ENCODE results near the gene TMEM183A. TPM values are rescaled to one million over a fixed set of nuclear protein-coding genes. Genes with fewer than 3 reads are reported as not detected.

The TMEM183A gene
- total and polyA plus RNA-seq, 10 of the 15 experiments (the other 5 are each of a cell fraction or from before 2014, with no cell fraction given): 12.3 to 103 (median 66.3) TPM

- TF ChIP-seq REST (IDR thresholded peaks at IDR 0.05; ENCODE audit: low read depth, low read length) (no peak), CBFB (IDR thresholded peaks at IDR 0.05; ENCODE audit: low read depth) (no peak), PAX8 (IDR thresholded peaks at IDR 0.05) (no peak), SREBF1 (IDR thresholded peaks at IDR 0.05; ENCODE audit: low read length) (no peak), CHD4 (IDR thresholded peaks at IDR 0.05) (no peak), CBX3 (IDR thresholded peaks at IDR 0.05; ENCODE audit: borderline replicate concordance, low read depth) (no peak), HDAC6 (IDR thresholded peaks at IDR 0.05; ENCODE audit: unreplicated experiment) (no peak), GATAD2B (conservative IDR thresholded peaks at IDR 0.05; ENCODE audit: low read depth) (no peak), POLR2AphosphoS2 (IDR thresholded peaks at IDR 0.05; ENCODE audit: low read depth, low read length) (0 out of 2 replicates have a peak, but pooled peaks have one; percentile 58), MYC (IDR thresholded peaks at IDR 0.05; ENCODE audit: insufficient read depth, insufficient read length, insufficient replicate concordance, low read length, severe bottlenecking) (no peak), ZNF687 (IDR thresholded peaks at IDR 0.05) (peak; percentile 97), RAD51 (IDR thresholded peaks at IDR 0.05) (peak; percentile 86), ATF7 (IDR thresholded peaks at IDR 0.05; ENCODE audit: low read depth) (no peak), ZNF622 (IDR thresholded peaks at IDR 0.05) (no peak), SPI1 (IDR thresholded peaks at IDR 0.05; ENCODE audit: borderline replicate concordance, insufficient read depth, low read depth, low read length) (no peak), SUPT20H (IDR thresholded peaks at IDR 0.05; ENCODE audit: borderline replicate concordance, control insufficient read depth, low read depth, low read length) (no peak), NR2C1 (IDR thresholded peaks at IDR 0.05) (no peak), STAT3 (IDR thresholded peaks at IDR 0.05; ENCODE audit: low read depth, low read length) (no peak), BACH1 (IDR thresholded peaks at IDR 0.05; ENCODE audit: borderline replicate concordance) (no peak; the same call in 1 of the 2 replicates), ZNF24 (IDR thresholded peaks at IDR 0.05) (no peak), FOXK2 (IDR thresholded peaks at IDR 0.05) (no peak)
- TF ChIP-seq, protein P1, sequence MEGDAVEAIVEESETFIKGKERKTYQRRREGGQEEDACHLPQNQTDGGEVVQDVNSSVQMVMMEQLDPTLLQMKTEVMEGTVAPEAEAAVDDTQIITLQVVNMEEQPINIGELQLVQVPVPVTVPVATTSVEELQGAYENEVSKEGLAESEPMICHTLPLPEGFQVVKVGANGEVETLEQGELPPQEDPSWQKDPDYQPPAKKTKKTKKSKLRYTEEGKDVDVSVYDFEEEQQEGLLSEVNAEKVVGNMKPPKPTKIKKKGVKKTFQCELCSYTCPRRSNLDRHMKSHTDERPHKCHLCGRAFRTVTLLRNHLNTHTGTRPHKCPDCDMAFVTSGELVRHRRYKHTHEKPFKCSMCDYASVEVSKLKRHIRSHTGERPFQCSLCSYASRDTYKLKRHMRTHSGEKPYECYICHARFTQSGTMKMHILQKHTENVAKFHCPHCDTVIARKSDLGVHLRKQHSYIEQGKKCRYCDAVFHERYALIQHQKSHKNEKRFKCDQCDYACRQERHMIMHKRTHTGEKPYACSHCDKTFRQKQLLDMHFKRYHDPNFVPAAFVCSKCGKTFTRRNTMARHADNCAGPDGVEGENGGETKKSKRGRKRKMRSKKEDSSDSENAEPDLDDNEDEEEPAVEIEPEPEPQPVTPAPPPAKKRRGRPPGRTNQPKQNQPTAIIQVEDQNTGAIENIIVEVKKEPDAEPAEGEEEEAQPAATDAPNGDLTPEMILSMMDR (IDR thresholded peaks at IDR 0.05 in 2 of 3, conservative IDR thresholded peaks at IDR 0.05 in 1 of 3; ENCODE audit: control insufficient read depth in 2 of 3, extremely low read depth in 1 of 3, insufficient read depth in 1 of 3, low read depth in 3 of 3, low read length in 3 of 3): peak in 1 of 3 experiments; percentile 24; a peak in 1 of 6 replicates
Measured at GRCh38 chr1:203026031-203026665, 19.0 kb downstream of the TMEM183A start, which contains the start of gene PPFIA4 (continued).

Data from GM12878 (cell line).